ENCODE results near the gene EHBP1. TPM values are rescaled to one million over a fixed set of nuclear protein-coding genes. Genes with fewer than 3 reads are reported as not detected.

EHBP1 gene
- total and polyA plus RNA-seq, 2 donors (not counting 3 experiments of a cell fraction or from before 2014, with no cell fraction given): 8.4 to 34.8 TPM

DNA sequence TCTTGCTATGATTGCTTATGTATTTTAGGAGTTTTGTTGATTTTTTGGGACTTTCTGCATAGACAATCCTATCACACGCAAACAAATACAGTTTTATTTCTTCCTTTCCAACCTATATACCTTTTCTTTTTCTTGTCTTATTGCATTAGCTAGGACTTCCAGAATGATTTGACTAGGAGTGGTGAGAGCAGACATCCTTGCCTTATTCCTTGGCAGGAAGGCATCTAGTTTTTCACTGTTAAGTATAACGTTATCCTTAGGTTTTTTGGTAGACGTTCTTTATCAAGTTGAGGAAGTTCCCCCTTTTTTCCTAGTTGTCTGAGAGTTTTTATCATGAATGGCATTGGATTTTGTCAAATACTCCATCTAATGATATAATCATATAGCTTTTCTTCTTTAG is 25.8 kb downstream of the EHBP1 start:
- dilution Hi-C loops (cut with MboI; ENCODE audit: extremely low pct_ligation_motif_present, low sequenced_read_pairs): no loop called here
- H3K9ac ChIP-seq (replicated peaks; ENCODE audit: extremely low read depth, insufficient read depth, low read length): no peak overlapping the region
- CTCF ChIA-PET: no interaction called here

DNA sequence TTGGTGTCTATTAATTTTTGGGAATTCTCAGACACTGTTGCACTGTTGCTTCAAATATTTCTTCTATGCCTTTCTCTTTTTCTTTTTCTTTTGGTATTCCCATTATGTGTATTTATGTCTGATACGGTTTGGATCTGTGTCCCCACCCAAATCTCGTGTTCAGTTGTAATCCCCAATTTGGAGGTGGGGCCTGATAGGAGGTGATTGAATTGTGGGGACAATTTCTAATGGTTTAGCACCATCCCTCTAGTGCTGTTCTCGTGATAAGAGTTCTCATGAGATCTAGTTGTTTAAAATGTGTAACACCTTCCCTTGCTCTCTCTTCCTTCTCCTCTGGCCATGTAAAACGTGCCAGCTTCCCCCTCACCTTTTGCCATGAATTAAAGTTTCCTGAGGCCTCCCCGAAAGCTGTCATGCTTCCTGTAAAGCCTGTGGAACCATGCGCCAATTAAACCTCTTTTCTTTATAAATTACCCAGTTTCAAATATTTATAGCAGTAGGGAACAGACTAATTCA is 26.8 kb downstream of the EHBP1 start:
- FAIRE-seq (no peak), DNase-seq (ENCODE audit: low read depth, low spot score) (no peak)
- Histone ChIP-seq H3K27me3 (ENCODE audit: control insufficient read depth in 2 of 2, insufficient read depth in 2 of 2, low read length in 2 of 2) (no peaks in the 10 kb centered on the region), H2AFZ (ENCODE audit: low read depth, low read length) (no peak overlapping the region), H4K20me1 (replicated peaks; ENCODE audit: control insufficient read depth, extremely low read depth, insufficient read depth, low read length) (no peaks in the 10 kb centered on the region), H3K4me1 (ENCODE audit: control insufficient read depth, extremely low read depth, insufficient read depth, low read length) (no peaks in the 10 kb centered on the region), H3K79me2 (ENCODE audit: control insufficient read depth, insufficient read depth, low read length) (peaks cover 20% of the 10 kb centered on the region), H3K4me3 (replicated peaks in 1 of 3; ENCODE audit: insufficient read depth in 1 of 3, low read depth in 1 of 3, low read length in 3 of 3) (no peak overlapping the region), H3K9me3 (replicated peaks; ENCODE audit: control insufficient read depth, insufficient read depth, low read length) (no peaks in the 10 kb centered on the region), H3K27ac (ENCODE audit: insufficient read depth, low read depth, low read length) (no peak overlapping the region), H3K36me3 (ENCODE audit: control insufficient read depth in 2 of 2, extremely low read depth in 1 of 2, insufficient read depth in 2 of 2, low read length in 2 of 2) (no peaks in the 10 kb centered on the region), H3K4me2 (ENCODE audit: insufficient read depth, low read length) (no peak overlapping the region), H3K9ac (replicated peaks; ENCODE audit: extremely low read depth, insufficient read depth, low read length) (no peak overlapping the region), H3K9me1 (replicated peaks; ENCODE audit: control insufficient read depth, extremely low read depth, insufficient read depth, low read length) (no peaks in the 10 kb centered on the region)
- BruUV-seq (replicated peaks): no TSS peak
- dilution Hi-C loops (cut with MboI; ENCODE audit: extremely low pct_ligation_motif_present, low sequenced_read_pairs) (no loop called here), intact Hi-C loops (cut with micrococcal nuclease) (no loop called here)
- CTCF ChIA-PET: no interaction called here
- TF ChIP-seq MYC (IDR thresholded peaks at IDR 0.05; ENCODE audit: low read depth, low read length) (no peak), POLR2A (IDR thresholded peaks at IDR 0.05; ENCODE audit: low read depth, low read length) (no peak), JUN (IDR thresholded peaks at IDR 0.05; ENCODE audit: borderline replicate concordance, insufficient read depth, insufficient read length, low read depth) (no peak), EZH2 (IDR thresholded peaks at IDR 0.05; ENCODE audit: borderline replicate concordance, low read depth, low read length, severe bottlenecking) (no peak), POLR2AphosphoS5 (IDR thresholded peaks at IDR 0.05; ENCODE audit: insufficient read depth, low read depth, low read length) (no peak), GATA2 (IDR thresholded peaks at IDR 0.05; ENCODE audit: insufficient read depth, insufficient read length, low read depth, low read length) (no peak), FOS (IDR thresholded peaks at IDR 0.05; ENCODE audit: borderline replicate concordance, insufficient read depth, low read length) (no peak)
- TF ChIP-seq, protein P1, sequence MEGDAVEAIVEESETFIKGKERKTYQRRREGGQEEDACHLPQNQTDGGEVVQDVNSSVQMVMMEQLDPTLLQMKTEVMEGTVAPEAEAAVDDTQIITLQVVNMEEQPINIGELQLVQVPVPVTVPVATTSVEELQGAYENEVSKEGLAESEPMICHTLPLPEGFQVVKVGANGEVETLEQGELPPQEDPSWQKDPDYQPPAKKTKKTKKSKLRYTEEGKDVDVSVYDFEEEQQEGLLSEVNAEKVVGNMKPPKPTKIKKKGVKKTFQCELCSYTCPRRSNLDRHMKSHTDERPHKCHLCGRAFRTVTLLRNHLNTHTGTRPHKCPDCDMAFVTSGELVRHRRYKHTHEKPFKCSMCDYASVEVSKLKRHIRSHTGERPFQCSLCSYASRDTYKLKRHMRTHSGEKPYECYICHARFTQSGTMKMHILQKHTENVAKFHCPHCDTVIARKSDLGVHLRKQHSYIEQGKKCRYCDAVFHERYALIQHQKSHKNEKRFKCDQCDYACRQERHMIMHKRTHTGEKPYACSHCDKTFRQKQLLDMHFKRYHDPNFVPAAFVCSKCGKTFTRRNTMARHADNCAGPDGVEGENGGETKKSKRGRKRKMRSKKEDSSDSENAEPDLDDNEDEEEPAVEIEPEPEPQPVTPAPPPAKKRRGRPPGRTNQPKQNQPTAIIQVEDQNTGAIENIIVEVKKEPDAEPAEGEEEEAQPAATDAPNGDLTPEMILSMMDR (IDR thresholded peaks at IDR 0.05; ENCODE audit: extremely low read depth in 1 of 2, insufficient read depth in 1 of 2, low read depth in 1 of 2, low read length in 2 of 2): no peak
- TF ChIP-seq, protein P2, sequence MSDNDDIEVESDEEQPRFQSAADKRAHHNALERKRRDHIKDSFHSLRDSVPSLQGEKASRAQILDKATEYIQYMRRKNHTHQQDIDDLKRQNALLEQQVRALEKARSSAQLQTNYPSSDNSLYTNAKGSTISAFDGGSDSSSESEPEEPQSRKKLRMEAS (IDR thresholded peaks at IDR 0.05; ENCODE audit: insufficient read depth, insufficient read length): no peak
- POLR2A ChIA-PET: no interaction called here

More for the DNA sequence above, 25.8 kb downstream of the EHBP1 start:
- Histone ChIP-seq H3K9me3 (replicated peaks; ENCODE audit: control insufficient read depth, insufficient read depth, low read length) (no peaks in the 10 kb centered on the region), H3K79me2 (ENCODE audit: control insufficient read depth, insufficient read depth, low read length) (peaks cover 16% of the 10 kb centered on the region), H3K4me2 (ENCODE audit: insufficient read depth, low read length) (no peak overlapping the region), H4K20me1 (replicated peaks; ENCODE audit: control insufficient read depth, extremely low read depth, insufficient read depth, low read length) (no peaks in the 10 kb centered on the region), H3K9me1 (replicated peaks; ENCODE audit: control insufficient read depth, extremely low read depth, insufficient read depth, low read length) (no peaks in the 10 kb centered on the region), H3K27me3 (ENCODE audit: control insufficient read depth in 2 of 2, insufficient read depth in 2 of 2, low read length in 2 of 2) (no peaks in the 10 kb centered on the region), H2AFZ (ENCODE audit: low read depth, low read length) (no peak overlapping the region), H3K4me1 (ENCODE audit: control insufficient read depth, extremely low read depth, insufficient read depth, low read length) (no peaks in the 10 kb centered on the region), H3K27ac (ENCODE audit: insufficient read depth, low read depth, low read length) (no peak overlapping the region), H3K36me3 (ENCODE audit: control insufficient read depth in 2 of 2, extremely low read depth in 1 of 2, insufficient read depth in 2 of 2, low read length in 2 of 2) (no peaks in the 10 kb centered on the region), H3K4me3 (replicated peaks in 1 of 3; ENCODE audit: insufficient read depth in 1 of 3, low read depth in 1 of 3, low read length in 3 of 3) (no peak overlapping the region)
- intact Hi-C loops (cut with micrococcal nuclease): no loop called here
- no peak for DNase-seq (ENCODE audit: low read depth, low spot score)
- FAIRE-seq: no peak
- BruUV-seq (replicated peaks): no TSS peak
- TF ChIP-seq GATA2 (IDR thresholded peaks at IDR 0.05; ENCODE audit: insufficient read depth, insufficient read length, low read depth, low read length) (no peak), POLR2AphosphoS5 (IDR thresholded peaks at IDR 0.05; ENCODE audit: insufficient read depth, low read depth, low read length) (no peak), JUN (IDR thresholded peaks at IDR 0.05; ENCODE audit: borderline replicate concordance, insufficient read depth, insufficient read length, low read depth) (no peak), MYC (IDR thresholded peaks at IDR 0.05; ENCODE audit: low read depth, low read length) (no peak), EZH2 (IDR thresholded peaks at IDR 0.05; ENCODE audit: borderline replicate concordance, low read depth, low read length, severe bottlenecking) (no peak)
- TF ChIP-seq, protein P1 (IDR thresholded peaks at IDR 0.05; ENCODE audit: extremely low read depth in 1 of 2, insufficient read depth in 1 of 2, low read depth in 1 of 2, low read length in 2 of 2): no peak
- POLR2A ChIA-PET: no interaction called here
